Measurements from ENCODE around the gene PCK1.

The PCK1 gene

DNA sequence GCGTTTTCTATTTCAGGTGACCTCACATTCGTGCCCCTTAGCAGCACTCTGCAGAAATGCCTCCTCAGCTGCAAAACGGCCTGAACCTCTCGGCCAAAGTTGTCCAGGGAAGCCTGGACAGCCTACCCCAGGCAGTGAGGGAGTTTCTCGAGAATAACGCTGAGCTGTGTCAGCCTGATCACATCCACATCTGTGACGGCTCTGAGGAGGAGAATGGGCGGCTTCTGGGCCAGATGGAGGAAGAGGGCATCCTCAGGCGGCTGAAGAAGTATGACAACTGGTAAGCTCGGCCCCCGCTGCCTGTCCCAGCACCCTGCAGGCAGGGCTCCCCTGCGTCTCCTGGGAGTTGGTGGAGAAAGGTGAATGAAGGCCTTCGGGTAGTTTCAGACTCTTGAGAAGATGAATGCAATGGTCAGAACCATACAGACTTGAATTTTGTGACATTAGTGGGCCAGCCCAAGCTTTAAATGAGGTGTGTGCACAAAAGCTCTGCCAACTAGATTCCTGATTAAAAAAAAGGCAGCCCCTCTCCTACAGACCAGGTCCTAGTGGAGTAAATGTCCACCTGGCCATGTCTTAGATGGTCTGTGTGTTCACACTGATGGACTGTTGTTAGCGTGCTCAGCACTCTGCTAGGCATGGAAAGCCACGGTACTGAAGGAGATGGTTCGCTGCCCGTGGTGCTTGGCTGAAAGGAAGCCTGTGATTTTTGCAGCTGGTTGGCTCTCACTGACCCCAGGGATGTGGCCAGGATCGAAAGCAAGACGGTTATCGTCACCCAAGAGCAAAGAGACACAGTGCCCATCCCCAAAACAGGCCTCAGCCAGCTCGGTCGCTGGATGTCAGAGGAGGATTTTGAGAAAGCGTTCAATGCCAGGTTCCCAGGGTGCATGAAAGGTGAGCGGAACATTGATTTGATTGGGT lies 708 bp downstream of the PCK1 start:
- no peaks in the 10 kb centered on the region for H3K36me3 Mint-ChIP-seq (ENCODE audit: low read depth)
- H3K4me3 Mint-ChIP-seq, result no peak overlapping the region
- peaks cover 4% of the 10 kb centered on the region for H3K9me3 Mint-ChIP-seq
- peaks cover 23% of the 10 kb centered on the region for H3K4me1 Mint-ChIP-seq
- TF ChIP-seq CTCF (IDR thresholded peaks at IDR 0.05), result no peak
- H3K27me3 Mint-ChIP-seq (ENCODE audit: low read depth, poor library complexity), result peaks cover 23% of the 10 kb centered on the region
- H3K27ac Mint-ChIP-seq, result no peak overlapping the region
- DNase-seq, result no peak

GRCh38 chr20:57562541-57563465 lies 1.9 kb downstream of the PCK1 start:
- peaks cover 23% of the 10 kb centered on the region for H3K27me3 Mint-ChIP-seq (ENCODE audit: low read depth, poor library complexity)
- no peak overlapping the region for H3K4me3 Mint-ChIP-seq
- no peak for DNase-seq
- peaks cover 18% of the 10 kb centered on the region for H3K4me1 Mint-ChIP-seq
- H3K9me3 Mint-ChIP-seq, result peaks cover 4% of the 10 kb centered on the region
- H3K36me3 Mint-ChIP-seq (ENCODE audit: low read depth), result no peaks in the 10 kb centered on the region
- H3K27ac Mint-ChIP-seq, result no peak overlapping the region
- no peak for TF ChIP-seq CTCF (IDR thresholded peaks at IDR 0.05)

GRCh38 chr20:57563522-57563921 lies 2.6 kb downstream of the PCK1 start:
- H3K27me3 Mint-ChIP-seq (ENCODE audit: low read depth, poor library complexity), result peaks cover 28% of the 10 kb centered on the region
- H3K36me3 Mint-ChIP-seq (ENCODE audit: low read depth), result no peaks in the 10 kb centered on the region
- peaks cover 19% of the 10 kb centered on the region for H3K4me1 Mint-ChIP-seq
- peaks cover 4% of the 10 kb centered on the region for H3K9me3 Mint-ChIP-seq
- no peak overlapping the region for H3K27ac Mint-ChIP-seq
- TF ChIP-seq CTCF (IDR thresholded peaks at IDR 0.05), result no peak
- H3K4me3 Mint-ChIP-seq, result no peak overlapping the region
- no peak for DNase-seq

GRCh38 chr20:57564180-57564802 lies 3.4 kb downstream of the PCK1 start:
- Mint-ChIP-seq H3K36me3 (ENCODE audit: low read depth) (no peaks in the 10 kb centered on the region), H3K4me1 (peaks cover 22% of the 10 kb centered on the region), H3K9me3 (peaks cover 4% of the 10 kb centered on the region), H3K4me3 (no peak overlapping the region), H3K27ac (no peak overlapping the region), H3K27me3 (ENCODE audit: low read depth, poor library complexity) (peaks cover 26% of the 10 kb centered on the region)
- DNase-seq, result no peak
- no peak for TF ChIP-seq CTCF (IDR thresholded peaks at IDR 0.05)

- Mint-ChIP-seq H3K27ac (no peak overlapping the region), H3K27me3 (ENCODE audit: low read depth, poor library complexity) (peaks cover 22% of the 10 kb centered on the region), H3K36me3 (ENCODE audit: low read depth) (no peaks in the 10 kb centered on the region), H3K4me1 (peaks cover 22% of the 10 kb centered on the region), H3K9me3 (peaks cover 4% of the 10 kb centered on the region), H3K4me3 (no peak overlapping the region)
- no peak for TF ChIP-seq CTCF (IDR thresholded peaks at IDR 0.05)
- no peak for DNase-seq
These were observed 4.2 kb downstream of the PCK1 start for GRCh38 chr20:57564951-57565642.
